OCI-LY7 (cell line): ENCODE results near the gene ACSM3. TPM values are rescaled to one million over a fixed set of nuclear protein-coding genes. Genes with fewer than 3 reads are reported as not detected.

Source experiments
- BruUV-seq: library from RNA; stranded (reverse); fragments of 400-500 nt; replicated peaks from 2 replicates; lab custom pipeline; 2021; lab: Mats Ljungman, UMichigan
- CTCF ChIA-PET: fragments of 300-600 bp; sonication (Branson Sonifier 250); formaldehyde crosslinking; loops from one replicate; lab custom pipeline; 2022; ENCODE audit warnings: antibody characterized with exemption; ENCODE audit not compliant: unreplicated experiment; lab: Charles Lee
- POLR2A ChIA-PET: fragments of 300-600 bp; sonication (Branson Sonifier 250); formaldehyde crosslinking; loops from one replicate; lab custom pipeline; 2022; ENCODE audit warnings: antibody characterized with exemption; lab: Charles Lee
- DNase-seq: peaks from one replicate; pipeline ENCODE4 v3.0.0-alpha.2; 2015; ENCODE audit warnings: low spot score
- H2AFZ ChIP-seq: fragments of 200-600 bp; sonication (generic), shearing (Covaris generic); 2 replicates; pipeline ENCODE4 v1.6.1; 2014; ENCODE audit warnings: mild to moderate bottlenecking, antibody characterized with exemption, low read length, moderate library complexity
- H3K27ac ChIP-seq: fragments of 200-600 bp; sonication (generic); 2 replicates; pipeline ENCODE4 v1.5.1; 2014; ENCODE audit warnings: mixed run types, low read depth, mild to moderate bottlenecking, moderate library complexity, low read length, inconsistent platforms; ENCODE audit not compliant: poor library complexity, severe bottlenecking
- H3K36me3 ChIP-seq: fragments of 200-600 bp; sonication (generic); 2 replicates; pipeline ENCODE4 v1.6.1; 2014; ENCODE audit warnings: mild to moderate bottlenecking, antibody characterized with exemption, low read length, moderate library complexity, mixed read lengths; ENCODE audit not compliant: insufficient read depth
- H3K4me1 ChIP-seq: fragments of 200-600 bp; sonication (generic); 2 replicates; pipeline ENCODE4 v1.5.1; 2014; ENCODE audit warnings: mild to moderate bottlenecking, low read length; ENCODE audit not compliant: insufficient read depth, poor library complexity, severe bottlenecking
- H3K4me2 ChIP-seq: fragments of 200-600 bp; sonication (generic); 2 replicates; pipeline ENCODE4 v1.6.1; 2014; ENCODE audit warnings: mild to moderate bottlenecking, low read length
- H3K4me3 ChIP-seq: fragments of 200-600 bp; sonication (generic); 2 replicates; pipeline ENCODE4 v1.5.1; 2014; ENCODE audit warnings: mild to moderate bottlenecking, low read depth, low read length; ENCODE audit not compliant: poor library complexity, severe bottlenecking
- H3K79me2 ChIP-seq: fragments of 200-600 bp; sonication (generic); 2 replicates; pipeline ENCODE4 v1.6.1; 2016; ENCODE audit warnings: low read depth, mild to moderate bottlenecking, low read length, moderate library complexity, mixed read lengths; ENCODE audit not compliant: insufficient read depth
- H3K9me2 ChIP-seq: fragments of 200-600 bp; sonication (generic); 2 replicates; pipeline ENCODE4 v1.6.1; 2016; ENCODE audit warnings: mild to moderate bottlenecking, low read length, mixed read lengths; ENCODE audit not compliant: insufficient read depth
- H3K9me3 ChIP-seq: fragments of 200-600 bp; sonication (generic); 2 replicates; pipeline ENCODE4 v1.6.1; 2014; ENCODE audit warnings: mild to moderate bottlenecking, mixed run types, low read length, mixed read lengths
- H4K20me1 ChIP-seq: fragments of 200-600 bp; sonication (generic); 2 replicates; pipeline ENCODE4 v1.6.1; 2014; ENCODE audit warnings: mild to moderate bottlenecking, antibody characterized with exemption, low read length, moderate library complexity, mixed read lengths; ENCODE audit not compliant: insufficient read depth
- EZH2phosphoT487 ChIP-seq: fragments of 200-600 bp; sonication (generic); IDR thresholded peaks from 2 replicates; pipeline ENCODE4 v1.6.1; 2018; ENCODE audit warnings: low read depth, borderline replicate concordance, mild to moderate bottlenecking, mixed run types, antibody characterized with exemption, low read length, moderate library complexity, mixed read lengths
- intact Hi-C: fragments of 100-400 bp; cut with micrococcal nuclease; formaldehyde crosslinking; loops from one replicate; pipeline ENCODE4 v1.10.0; 2022; ENCODE audit not compliant: unreplicated experiment
- total RNA-seq, 2 experiments: library from RNA; depleted of rRNA in 1 of 2; stranded (reverse); fragments of >200 nt in 1 of 2; shearing (Covaris generic) in 1 of 2; gene quantifications; 2 replicates each; pipeline ENCODE4 v1.2.3, GENCODE V29; 2014 to 2022
- TF ChIP-seq, protein P1 (sequence below): fragments of 200-600 bp; sonication (generic); conservative IDR thresholded peaks from 2 replicates; pipeline ENCODE4 v1.5.1; 2014; ENCODE audit warnings: mild to moderate bottlenecking, antibody characterized with exemption, low read length, moderate library complexity, mixed read lengths

ACSM3 gene
- total RNA-seq, 2 experiments from 2014 or later, result 2.8 to 4.5 TPM

DNA sequence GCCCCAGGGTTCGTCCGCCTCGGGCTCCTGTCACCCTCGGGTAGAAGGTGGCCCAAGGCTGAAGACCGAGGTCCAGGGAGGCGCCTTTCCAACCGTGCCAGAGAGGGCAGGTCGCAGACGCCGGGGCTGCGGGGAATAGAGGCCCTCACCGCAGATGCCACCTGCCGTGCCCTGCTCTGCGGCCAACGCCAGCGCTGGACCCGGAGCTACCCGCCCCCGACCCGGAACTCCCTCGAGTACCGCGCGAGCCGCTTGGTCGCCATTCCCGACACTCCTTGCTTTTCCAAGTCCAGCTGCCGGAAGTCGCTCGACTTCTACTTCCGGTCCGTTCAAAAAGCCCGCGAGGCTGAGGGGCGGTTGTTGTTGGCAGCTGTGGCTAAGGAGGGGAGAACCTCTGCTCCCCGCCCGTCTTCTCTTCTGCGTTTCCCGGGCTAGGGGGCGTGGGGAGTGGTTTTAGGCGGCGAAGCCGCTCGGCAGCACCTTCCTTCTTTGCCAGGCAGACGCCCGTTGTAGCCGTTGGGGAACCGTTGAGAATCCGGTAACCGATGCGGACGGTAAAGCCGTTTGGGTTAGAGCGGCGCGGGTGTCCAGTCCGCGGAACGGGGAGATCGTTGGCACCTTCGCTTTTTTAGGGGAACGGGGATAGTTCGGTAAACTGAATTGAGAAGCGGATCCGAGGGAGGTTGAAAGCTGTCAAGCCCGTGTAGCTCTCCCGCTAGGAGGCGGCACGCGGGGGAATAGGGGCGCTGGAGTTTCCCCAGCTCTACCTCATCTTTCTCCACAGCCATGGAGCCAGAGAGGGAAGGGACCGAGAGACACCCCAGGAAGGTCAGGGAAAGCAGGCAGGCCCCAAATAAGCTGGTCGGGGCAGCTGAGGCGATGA, 42.6 kb downstream of the ACSM3 start, which contains the start of the genes ERI2 and REXO5:
TSS of gene ERI2 (minus strand) at position 305 of the 883 bp plus-strand sequence. CDS start at position 263, 42 bp downstream.
TSS of gene REXO5 (plus strand) at position 360 of the 883 bp plus-strand sequence. CDS start at position 787, 427 bp downstream.
- CTCF ChIA-PET, result no interaction called here
- Histone ChIP-seq H4K20me1 (no peaks in the 10 kb centered on the region), H2AFZ (peak within 1 kb of the TSS; percentile 96), H3K9me3 (no peaks in the 10 kb centered on the region), H3K79me2 (peaks cover 15% of the 10 kb centered on the region; the same call in 1 of the 2 replicates), H3K9me2 (no peaks in the 10 kb centered on the region), H3K4me2 (peak within 1 kb of the TSS; percentile 94), H3K4me3 (peak within 1 kb of the TSS; percentile 99), H3K36me3 (peaks cover under 1% of the 10 kb centered on the region; the same call in 1 of the 2 replicates), H3K27ac (peak within 1 kb of the TSS; percentile 88), H3K4me1 (peaks cover 18% of the 10 kb centered on the region)
- POLR2A ChIA-PET, result interaction anchor here (0.5 to 1.1 kb wide), 5 partner anchors 12 to 1543 kb away, joined by 3 to 5 read pairs (median 3); partner anchors contain the start of genes DCUN1D3 and LYRM1
- DNase-seq, result peak; percentile 88
- BruUV-seq, result TSS peak; percentile 84
- TF ChIP-seq EZH2phosphoT487, result no peak
- TF ChIP-seq, protein P1, sequence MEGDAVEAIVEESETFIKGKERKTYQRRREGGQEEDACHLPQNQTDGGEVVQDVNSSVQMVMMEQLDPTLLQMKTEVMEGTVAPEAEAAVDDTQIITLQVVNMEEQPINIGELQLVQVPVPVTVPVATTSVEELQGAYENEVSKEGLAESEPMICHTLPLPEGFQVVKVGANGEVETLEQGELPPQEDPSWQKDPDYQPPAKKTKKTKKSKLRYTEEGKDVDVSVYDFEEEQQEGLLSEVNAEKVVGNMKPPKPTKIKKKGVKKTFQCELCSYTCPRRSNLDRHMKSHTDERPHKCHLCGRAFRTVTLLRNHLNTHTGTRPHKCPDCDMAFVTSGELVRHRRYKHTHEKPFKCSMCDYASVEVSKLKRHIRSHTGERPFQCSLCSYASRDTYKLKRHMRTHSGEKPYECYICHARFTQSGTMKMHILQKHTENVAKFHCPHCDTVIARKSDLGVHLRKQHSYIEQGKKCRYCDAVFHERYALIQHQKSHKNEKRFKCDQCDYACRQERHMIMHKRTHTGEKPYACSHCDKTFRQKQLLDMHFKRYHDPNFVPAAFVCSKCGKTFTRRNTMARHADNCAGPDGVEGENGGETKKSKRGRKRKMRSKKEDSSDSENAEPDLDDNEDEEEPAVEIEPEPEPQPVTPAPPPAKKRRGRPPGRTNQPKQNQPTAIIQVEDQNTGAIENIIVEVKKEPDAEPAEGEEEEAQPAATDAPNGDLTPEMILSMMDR, result peak; percentile 74
- intact Hi-C loops, result loop anchor here (1.0 to 10.0 kb wide), 3 partner anchors 65 to 98 kb away; partner anchors contain the start of genes DCUN1D3, LYRM1 and THUMPD1

GRCh38 chr16:20807862-20808261, 44.0 kb downstream of the ACSM3 start:
- no peak overlapping the region for H2AFZ ChIP-seq
- CTCF ChIA-PET, result no interaction called here

More at GRCh38 chr16:20807862-20808261, 44.0 kb downstream of the ACSM3 start:
- BruUV-seq, result no TSS peak
- Histone ChIP-seq H3K27ac (peak overlapping the region; percentile 88), H3K9me3 (no peaks in the 10 kb centered on the region), H3K79me2 (peaks cover 15% of the 10 kb centered on the region; the same call in 1 of the 2 replicates), H3K4me2 (peak overlapping the region; percentile 94), H3K9me2 (no peaks in the 10 kb centered on the region), H4K20me1 (no peaks in the 10 kb centered on the region), H3K4me1 (peaks cover 18% of the 10 kb centered on the region), H3K4me3 (peak overlapping the region; percentile 99), H3K36me3 (no peaks in the 10 kb centered on the region)
- intact Hi-C loops, result loop anchor here (2.0 to 10.0 kb wide), 2 partner anchors 67 to 97 kb away; partner anchors contain the start of genes DCUN1D3 and LYRM1
- DNase-seq, result no peak
- TF ChIP-seq EZH2phosphoT487, result no peak
- TF ChIP-seq, protein P1, result no peak
- POLR2A ChIA-PET, result no interaction called here
